Motor neuron (in vitro differentiated cells): ENCODE measurements around the gene SLC38A9. TPM values are rescaled to one million over a fixed set of nuclear protein-coding genes. Genes with fewer than 3 reads are reported as not detected.
A peak's percentile ranks its signal among the peaks of the same experiment; 100 is the strongest.
"Not testable (repeated sequence)": the region's sequence is repeated elsewhere in the genome, so short reads cannot be mapped to it uniquely, and the experiment has no call there.

Experiments
- ATAC-seq, 8 experiments: fragments of 200-7000 bp; cut with Tn5 transposase; replicated peaks in 6 of 8; 2 replicates each; pipeline ENCODE4 v1.8.0; 2021; ENCODE audit warnings: mild to moderate bottlenecking in 8 of 8, moderate library complexity in 8 of 8
- H3K27ac ChIP-seq, 2 donors: fragments of 250-450 bp; sonication (Bioruptor Pico); 2 replicates each; pipeline ENCODE4 v1.9.0; 2021; ENCODE audit warnings: antibody characterized with exemption in 2 of 2, mild to moderate bottlenecking in 2 of 2, moderate library complexity in 1 of 2
- H3K4me1 ChIP-seq, 2 donors: fragments of 250-450 bp; sonication (Bioruptor Pico); replicated peaks in 1 of 2; 2 replicates each; pipeline ENCODE4 v1.6.1; 2021; ENCODE audit warnings: antibody characterized with exemption in 2 of 2, mild to moderate bottlenecking in 2 of 2, moderate library complexity in 1 of 2
- H3K4me3 ChIP-seq, 5 donors: fragments of 250-450 bp; sonication (Bioruptor Pico); 2 replicates each; pipeline ENCODE4 v1.9.0; 2021; ENCODE audit warnings: antibody characterized with exemption in 5 of 5, mild to moderate bottlenecking in 5 of 5, moderate library complexity in 4 of 5
- WGBS, 10 experiments: fragments of 450-650 bp; shearing (Covaris generic); methylation state at CpG; one replicate each; pipeline ENCODE4 v1.0.0; 2022; 5-methylcytosine and 5-hydroxymethylcytosine counted together
- in situ Hi-C, 9 experiments: fragments of 400-800 bp; cut with MboI; loops; one replicate each; pipeline ENCODE4 v1.15.0; 2021; ENCODE audit warnings: low sequenced_read_pairs in 9 of 9, low pct_unique_long_range_greater_than_20kb in 2 of 9; ENCODE audit not compliant: unreplicated experiment in 9 of 9
- total RNA-seq, 8 experiments: library from RNA; unstranded; fragments of 300-600 nt; gene quantifications; 2 replicates each; pipeline versions ENCODE4 v1.2.3 to v1.2.4, GENCODE V29; 2022

The SLC38A9 gene
- total RNA-seq, 8 experiments from 2014 or later, result 16.5 to 28.6 (median 21.0) TPM

GRCh38 chr5:55731848-55732247 is 19.7 kb upstream of the SLC38A9 start:
- H3K4me3 ChIP-seq, result no peak overlapping the region
- no peak for ATAC-seq
- in situ Hi-C loops, result no loop called here

GRCh38 chr5:55724281-55724680 is 12.2 kb upstream of the SLC38A9 start:
- peak in 1 of 8 experiments; percentile 49 for ATAC-seq
- Histone ChIP-seq H3K4me1 (no peaks in the 10 kb centered on the region), H3K4me3 (no peak overlapping the region), H3K27ac (no peak overlapping the region)
- 39 to 98% (median 86%) methylated on average over 2 to 4 of the region's 4 CpGs; no CpG with 5 or more reads in 2 of the 10 experiments for WGBS, 10 experiments
- in situ Hi-C loops, result loop anchor here in 1 of 9 experiments (25.0 kb wide), 1 partner anchor 188 kb away; no protein-coding TSS in a partner anchor

More at GRCh38 chr5:55731848-55732247, 19.7 kb upstream of the SLC38A9 start:
- Histone ChIP-seq H3K4me1 (no peaks in the 10 kb centered on the region), H3K27ac (no peak overlapping the region)
- 20 to 100% (median 88%) methylated on average over 1 to 3 of the region's 3 CpGs; no CpG with 5 or more reads in 2 of the 10 experiments for WGBS, 10 experiments

GRCh38 chr5:55720188-55720703 is 8.1 kb upstream of the SLC38A9 start:
- H3K27ac ChIP-seq, result no peak overlapping the region
- WGBS, 10 experiments, result 62 to 100% (median 84%) methylated on average over 2 to 3 of the region's 3 CpGs
- ATAC-seq, result no peak
- H3K4me1 ChIP-seq, result no peaks in the 10 kb centered on the region
- in situ Hi-C loops, result loop anchor here in 1 of 9 experiments (25.0 kb wide), 1 partner anchor 192 kb away; no protein-coding TSS in a partner anchor
- H3K4me3 ChIP-seq, result no peak overlapping the region

- not testable (repeated sequence) for H3K4me1 ChIP-seq, H3K4me3 ChIP-seq, H3K27ac ChIP-seq, ATAC-seq
- in situ Hi-C loops, result loop anchor here in 1 of 9 experiments (25.0 kb wide), 1 partner anchor 193 kb away; no protein-coding TSS in a partner anchor
- WGBS, 10 experiments, result 83 to 100% (median 100%) methylated on average over 1 to 2 of the region's 2 CpGs; no CpG with 5 or more reads in 3 of the 10 experiments
These were observed 6.9 kb upstream of the SLC38A9 start for GRCh38 chr5:55719026-55719425.

GRCh38 chr5:55715519-55716078 is 3.5 kb upstream of the SLC38A9 start:
- Histone ChIP-seq H3K27ac (no peak overlapping the region), H3K4me3 (no peak overlapping the region), H3K4me1 (peaks cover 5 to 6% of the 10 kb centered on the region in 2 donors)
- in situ Hi-C loops, result loop anchor here in 1 of 9 experiments (25.0 kb wide), 1 partner anchor 197 kb away; no protein-coding TSS in a partner anchor
- no peak for ATAC-seq
- 78 to 100% (median 92%) methylated on average over 6 of the region's 6 CpGs for WGBS, 10 experiments

GRCh38 chr5:55714749-55715148 is 2.6 kb upstream of the SLC38A9 start:
- Histone ChIP-seq H3K4me1 (peaks cover 5 to 6% of the 10 kb centered on the region in 2 donors), H3K4me3 (no peak overlapping the region), H3K27ac (no peak overlapping the region)
- 37 to 100% (median 87%) methylated on average over 1 to 6 of the region's 6 CpGs for WGBS, 10 experiments
- in situ Hi-C loops, result loop anchor here in 1 of 9 experiments (25.0 kb wide), 1 partner anchor 198 kb away; no protein-coding TSS in a partner anchor
- no peak for ATAC-seq

- WGBS, 10 experiments, result 33 to 60% (median 56%) methylated on average over 1 of the region's 1 CpG; no CpG with 5 or more reads in 5 of the 10 experiments
- Histone ChIP-seq H3K4me1 (peaks cover 5 to 6% of the 10 kb centered on the region in 2 donors), H3K27ac (no peak overlapping the region), H3K4me3 (no peak overlapping the region)
- in situ Hi-C loops, result loop anchor here in 1 of 9 experiments (25.0 kb wide), 1 partner anchor 198 kb away; no protein-coding TSS in a partner anchor
- no peak for ATAC-seq
These were observed 2.2 kb upstream of the SLC38A9 start for GRCh38 chr5:55714339-55714738.

GRCh38 chr5:55713871-55714270 is 1.7 kb upstream of the SLC38A9 start:
- no peak for ATAC-seq
- Histone ChIP-seq H3K4me1 (peaks cover 5 to 6% of the 10 kb centered on the region in 2 donors), H3K4me3 (no peak overlapping the region), H3K27ac (no peak overlapping the region)
- 29 to 100% (median 87%) methylated on average over 1 to 3 of the region's 3 CpGs; no CpG with 5 or more reads in 2 of the 10 experiments for WGBS, 10 experiments
- in situ Hi-C loops, result loop anchor here in 1 of 9 experiments (25.0 kb wide), 1 partner anchor 198 kb away; no protein-coding TSS in a partner anchor

- ATAC-seq, result no peak
- Histone ChIP-seq H3K4me1 (peaks cover 5 to 6% of the 10 kb centered on the region in 2 donors), H3K4me3 (peak overlapping the region; percentile 56 to 99 (median 71)), H3K27ac (no peak overlapping the region)
- 0 to 80% (median 10%) methylated on average over 1 to 7 of the region's 18 CpGs; no CpG with 5 or more reads in 3 of the 10 experiments for WGBS, 10 experiments
- in situ Hi-C loops, result loop anchor here in 1 of 9 experiments (25.0 kb wide), 1 partner anchor 201 kb away; no protein-coding TSS in a partner anchor
These were observed 559 bp downstream of the SLC38A9 start for GRCh38 chr5:55711507-55712022.

GRCh38 chr5:55708732-55709131 is 3.4 kb downstream of the SLC38A9 start:
- in situ Hi-C loops, result loop anchor here in 1 of 9 experiments (25.0 kb wide), 1 partner anchor 204 kb away; no protein-coding TSS in a partner anchor
- ATAC-seq, result no peak

GRCh38 chr5:55706230-55706629 is 5.9 kb downstream of the SLC38A9 start:
- H3K4me1 ChIP-seq, result peaks cover 4% of the 10 kb centered on the region in 2 donors
- no peak for ATAC-seq
- in situ Hi-C loops, result loop anchor here in 1 of 9 experiments (25.0 kb wide), 1 partner anchor 206 kb away; no protein-coding TSS in a partner anchor
- no peak overlapping the region for H3K4me3 ChIP-seq
- H3K27ac ChIP-seq, result no peak overlapping the region

More at GRCh38 chr5:55708732-55709131, 3.4 kb downstream of the SLC38A9 start:
- Histone ChIP-seq H3K4me1 (peaks cover 5 to 6% of the 10 kb centered on the region in 2 donors), H3K4me3 (no peak overlapping the region), H3K27ac (no peak overlapping the region)

GRCh38 chr5:55702598-55703345 is 9.4 kb downstream of the SLC38A9 start:
- no peak for ATAC-seq
- Histone ChIP-seq H3K27ac (no peak overlapping the region), H3K4me1 (no peaks in the 10 kb centered on the region), H3K4me3 (no peak overlapping the region)
- in situ Hi-C loops, result loop anchor here in 1 of 9 experiments (25.0 kb wide), 1 partner anchor 210 kb away; no protein-coding TSS in a partner anchor
- 0 to 100% (median 71%) methylated on average over 1 of the region's 1 CpG; no CpG with 5 or more reads in 1 of the 10 experiments for WGBS, 10 experiments
